H1 (cell line): ENCODE data around the gene TEX101. TPM values are rescaled to one million over a fixed set of nuclear protein-coding genes. Genes with fewer than 3 reads are reported as not detected.

ENCODE experiments used
- CTCF ChIA-PET: fragments of 300-600 bp; sonication (Branson Sonifier 250); formaldehyde crosslinking; loops from one replicate; lab custom pipeline; 2021; ENCODE audit not compliant: partially characterized antibody; lab: Charles Lee
- POLR2A ChIA-PET: fragments of 300-600 bp; sonication (Branson Sonifier 250); formaldehyde crosslinking; loops from one replicate; lab custom pipeline; 2021; ENCODE audit warnings: inconsistent platforms; ENCODE audit not compliant: partially characterized antibody; lab: Charles Lee
- DNase-seq, 2 experiments: peaks; one replicate each; pipeline versions ENCODE4 v3.0.0 to v3.0.0-alpha.2; 2010 to 2022; ENCODE audit warnings: low spot score in 2 of 2, low read depth in 1 of 2, mixed read lengths in 1 of 2
- FAIRE-seq: peaks from 2 replicates; lab custom pipeline; 2011; peaks lifted over from hg19 to GRCh38; lab: Jason Lieb, UNC
- H2AFZ ChIP-seq: 2 replicates; pipeline ENCODE4 v1.8.1; 2012; ENCODE audit warnings: low read length, inconsistent platforms
- H2AK5ac ChIP-seq: 2 replicates; pipeline ENCODE4 v1.6.1; 2013; ENCODE audit warnings: low read depth, low read length
- H2BK120ac ChIP-seq: replicated peaks from 2 replicates; pipeline ENCODE3; 2013; ENCODE audit warnings: low read depth, low read length, inconsistent platforms
- H2BK12ac ChIP-seq: 2 replicates; pipeline ENCODE4 v1.6.1; 2013; ENCODE audit warnings: low read depth, low read length
- H2BK15ac ChIP-seq: 2 replicates; pipeline ENCODE4 v1.6.1; 2013; ENCODE audit warnings: low read length
- H2BK20ac ChIP-seq: 2 replicates; pipeline ENCODE4 v1.6.1; 2013; ENCODE audit warnings: low read length
- H2BK5ac ChIP-seq: 2 replicates; pipeline ENCODE4 v1.6.1; 2013; ENCODE audit warnings: low read depth, low read length
- H3K14ac ChIP-seq: 2 replicates; pipeline ENCODE4 v1.6.1; 2013; ENCODE audit warnings: inconsistent platforms; ENCODE audit not compliant: insufficient read length
- H3K18ac ChIP-seq: 2 replicates; pipeline ENCODE4 v1.6.1; 2013; ENCODE audit warnings: low read length; ENCODE audit errors: extremely low read depth
- H3K23ac ChIP-seq: 2 replicates; pipeline ENCODE4 v1.6.1; 2013; ENCODE audit warnings: inconsistent platforms; ENCODE audit not compliant: insufficient read length
- H3K23me2 ChIP-seq: 2 replicates; pipeline ENCODE4 v1.6.1; 2013; ENCODE audit warnings: low read depth, low read length
- H3K27ac ChIP-seq: 2 replicates; pipeline ENCODE4 v1.6.1; 2011; ENCODE audit warnings: low read depth, low read length, inconsistent platforms
- H3K27me3 ChIP-seq, 4 experiments: replicated peaks in 1 of 4; 1 replicate in 1 of 4; 2 replicates in 3 of 4; pipeline versions ENCODE4 v1.6.1 to v1.8.1; 2011 to 2013; ENCODE audit warnings: low read length in 3 of 4, mild to moderate bottlenecking in 3 of 4, inconsistent platforms in 2 of 4, mixed read lengths in 2 of 4, moderate library complexity in 1 of 4; ENCODE audit not compliant: control insufficient read depth in 3 of 4, insufficient read depth in 3 of 4; ENCODE audit errors: extremely low read depth in 1 of 4
- H3K36me3 ChIP-seq, 4 experiments: 2 replicates each; pipeline versions ENCODE4 v1.6.1 to v1.8.1; 2011 to 2013; ENCODE audit warnings: mild to moderate bottlenecking in 4 of 4, low read length in 3 of 4, moderate library complexity in 2 of 4, control low read depth in 1 of 4, inconsistent platforms in 1 of 4; ENCODE audit not compliant: insufficient read depth in 4 of 4, control insufficient read depth in 2 of 4
- H3K4ac ChIP-seq: replicated peaks from 2 replicates; pipeline ENCODE3; 2013; ENCODE audit warnings: low read length, low read depth, mixed read lengths, inconsistent platforms; ENCODE audit not compliant: insufficient read length
- H3K4me1 ChIP-seq, 4 experiments: replicated peaks in 1 of 4; 1 replicate in 1 of 4; 2 replicates in 3 of 4; pipeline versions ENCODE4 v1.6.1 to v1.8.1; 2011 to 2013; ENCODE audit warnings: low read length in 3 of 4, inconsistent platforms in 2 of 4, mixed read lengths in 1 of 4; ENCODE audit not compliant: insufficient read depth in 4 of 4, control insufficient read depth in 3 of 4
- H3K4me2 ChIP-seq, 2 experiments: 2 replicates each; pipeline versions ENCODE4 v1.6.1 to v1.8.1; 2011 to 2013; ENCODE audit warnings: low read depth in 2 of 2, low read length in 2 of 2, control low read depth in 1 of 2, inconsistent platforms in 1 of 2, mild to moderate bottlenecking in 1 of 2; ENCODE audit not compliant: insufficient read depth in 1 of 2
- H3K4me3 ChIP-seq, 4 experiments: fragments of 200-600, 300-600 bp in 1 of 4; sonication (generic), shearing (Covaris generic), sonication (Bioruptor Twin) in 1 of 4; 2 replicates each; pipeline versions ENCODE4 v1.5.1 to v1.8.1; 2011 to 2016; ENCODE audit warnings: low read length in 4 of 4, low read depth in 3 of 4, control low read depth in 2 of 4, inconsistent platforms in 2 of 4, mild to moderate bottlenecking in 2 of 4, mixed read lengths in 1 of 4, moderate library complexity in 1 of 4; ENCODE audit not compliant: insufficient read depth in 2 of 4; ENCODE audit errors: extremely low read depth in 1 of 4
- H3K56ac ChIP-seq: replicated peaks from 2 replicates; pipeline ENCODE3; 2013; ENCODE audit warnings: low read depth, mild to moderate bottlenecking, mixed read lengths, low read length, inconsistent platforms; ENCODE audit not compliant: insufficient read length
- H3K79me1 ChIP-seq: 2 replicates; pipeline ENCODE4 v1.6.1; 2013; ENCODE audit warnings: low read depth, low read length, control low read depth
- H3K79me2 ChIP-seq, 2 experiments: 2 replicates each; pipeline versions ENCODE4 v1.6.1 to v1.8.1; 2012 to 2013; ENCODE audit warnings: low read length in 2 of 2, mild to moderate bottlenecking in 2 of 2, inconsistent platforms in 1 of 2; ENCODE audit not compliant: insufficient read depth in 2 of 2, control insufficient read depth in 1 of 2
- H3K9ac ChIP-seq, 4 experiments: replicated peaks in 1 of 4; 1 replicate in 1 of 4; 2 replicates in 3 of 4; pipeline versions ENCODE4 v1.6.1 to v1.8.1; 2011 to 2013; ENCODE audit warnings: low read depth in 3 of 4, low read length in 3 of 4, control low read depth in 2 of 4, mild to moderate bottlenecking in 2 of 4, moderate library complexity in 2 of 4, inconsistent platforms in 1 of 4; ENCODE audit errors: extremely low read depth in 1 of 4
- H3K9me3 ChIP-seq, 2 experiments: 2 replicates each; pipeline versions ENCODE4 v1.6.1 to v1.8.1; 2012 to 2013; ENCODE audit warnings: mild to moderate bottlenecking in 2 of 2, moderate library complexity in 2 of 2, control low read depth in 1 of 2, inconsistent platforms in 1 of 2, low read depth in 1 of 2, low read length in 1 of 2, mixed read lengths in 1 of 2; ENCODE audit not compliant: insufficient read depth in 2 of 2
- H4K20me1 ChIP-seq, 2 experiments: replicated peaks in 1 of 2; 2 replicates each; pipeline versions ENCODE3 to v1.8.1; 2011 to 2013; ENCODE audit warnings: inconsistent platforms in 2 of 2, low read length in 2 of 2, mild to moderate bottlenecking in 1 of 2; ENCODE audit not compliant: insufficient read depth in 2 of 2, control insufficient read depth in 1 of 2
- H4K5ac ChIP-seq: 2 replicates; pipeline ENCODE4 v1.6.1; 2013; ENCODE audit warnings: low read length, low read depth, mixed read lengths, inconsistent platforms; ENCODE audit not compliant: insufficient read length
- H4K8ac ChIP-seq: 2 replicates; pipeline ENCODE4 v1.8.0; 2013; ENCODE audit warnings: mild to moderate bottlenecking, moderate library complexity, low read length, inconsistent platforms; ENCODE audit not compliant: insufficient read depth; ENCODE audit errors: extremely low read depth
- H4K91ac ChIP-seq: replicated peaks from 2 replicates; pipeline ENCODE3; 2013; ENCODE audit warnings: low read length, mixed read lengths, inconsistent platforms; ENCODE audit not compliant: insufficient read length
- BACH1 ChIP-seq: IDR thresholded peaks from 2 replicates; pipeline ENCODE4 v1.6.1; 2012; ENCODE audit warnings: low read length, improper control_type of control experiment
- CBX5 ChIP-seq: fragments of 300-800, 300-1000 bp; sonication (generic); IDR thresholded peaks from 2 replicates; pipeline ENCODE4 v1.7.1; 2016; ENCODE audit warnings: antibody characterized with exemption, low read length, low read depth
- CTBP2 ChIP-seq: IDR thresholded peaks from 2 replicates; pipeline ENCODE4 v1.7.0; 2011; ENCODE audit warnings: borderline replicate concordance, mild to moderate bottlenecking, moderate library complexity, mixed read lengths, low read length; ENCODE audit not compliant: insufficient read depth, insufficient read length
- JUN ChIP-seq: IDR thresholded peaks from 2 replicates; pipeline ENCODE4 v1.6.1; 2011; ENCODE audit warnings: low read depth, mild to moderate bottlenecking, improper control_type of control experiment, low read length
- KDM5A ChIP-seq: fragments of 200-600 bp; IDR thresholded peaks from 2 replicates; pipeline ENCODE4 v1.7.1; 2012; ENCODE audit warnings: mild to moderate bottlenecking, low read length, inconsistent platforms, mixed read lengths
- NANOG ChIP-seq: IDR thresholded peaks from 2 replicates; pipeline ENCODE4 v1.6.1; 2011; ENCODE audit warnings: low read length, low read depth, mild to moderate bottlenecking, inconsistent platforms; ENCODE audit not compliant: insufficient read depth, poor library complexity, severe bottlenecking
- POU5F1 ChIP-seq: IDR thresholded peaks from 2 replicates; pipeline ENCODE4 v1.6.1; 2011; ENCODE audit warnings: low read depth, mild to moderate bottlenecking, low read length, moderate library complexity
- RAD21 ChIP-seq, 2 experiments: IDR thresholded peaks in 1 of 2; conservative IDR thresholded peaks in 1 of 2; 2 replicates each; pipeline ENCODE4 v1.6.1; 2011; ENCODE audit warnings: low read depth in 2 of 2, low read length in 2 of 2, improper control_type of control experiment in 1 of 2, inconsistent platforms in 1 of 2, mild to moderate bottlenecking in 1 of 2, moderate library complexity in 1 of 2
- RNF2 ChIP-seq: fragments of 200-900, 300-1000 bp; sonication (generic); IDR thresholded peaks from 2 replicates; pipeline ENCODE4 v1.7.1; 2016; ENCODE audit warnings: borderline replicate concordance, low read depth, mild to moderate bottlenecking, antibody characterized with exemption, low read length; ENCODE audit not compliant: poor library complexity, severe bottlenecking; ENCODE audit errors: missing control alignments
- SP1 ChIP-seq: IDR thresholded peaks from 2 replicates; pipeline ENCODE4 v1.6.1; 2011; ENCODE audit warnings: low read depth, low read length
- YY1 ChIP-seq: IDR thresholded peaks from 2 replicates; pipeline ENCODE4 v1.6.1; 2011; ENCODE audit warnings: low read depth, mild to moderate bottlenecking, low read length
- WGBS, 2 experiments: shearing (Covaris generic) in 1 of 2; methylation state at CpG; one replicate each; pipeline versions ENCODE4 v1.1.6 to v1.1.7; 2013 to 2015; ENCODE audit warnings: low lambda C conversion rate in 2 of 2, mixed read lengths in 2 of 2, inconsistent platforms in 1 of 2, low coverage in 1 of 2, missing lambda C conversion rate in 1 of 2; ENCODE audit not compliant: insufficient replicate concordance in 2 of 2, insufficient coverage in 1 of 2, insufficient read length in 1 of 2; ENCODE audit errors: extremely low coverage in 1 of 2, missing lambda C conversion rate in 1 of 2; 5-methylcytosine and 5-hydroxymethylcytosine counted together
- polyA plus RNA-seq, 7 experiments: library from polyadenylated mRNA; depleted of rRNA in 3 of 7; stranded (reverse) in 5 of 7; unstranded in 2 of 7; fragments of >200 nt in 5 of 7; fragments of 200-250 nt in 2 of 7; gene quantifications; 1 replicate in 5 of 7; 2 replicates in 1 of 7; 4 replicates in 1 of 7; pipeline versions ENCODE4 v1.2.1 to v1.2.3, GENCODE V29; 2011 to 2013; ENCODE audit warnings: missing spikeins in 2 of 7, mixed read lengths in 2 of 7
- total RNA-seq: library from RNA; stranded (reverse); fragmentation: NEBNext Ultra II Directional; extraction: Animal tissue kit (Norgen Biotek cat#: 25700); gene quantifications from 2 replicates; pipeline ENCODE4 v1.2.1, GENCODE V29; 2021

TEX101 gene
- total and polyA plus RNA-seq, 2 of the 8 experiments (the other 6 are each of a cell fraction or from before 2014, with no cell fraction given): 0.12 TPM; not detected in 1

GRCh38 chr19:43425567-43426392 is 11.1 kb downstream of the TEX101 start:
- no peaks in the 10 kb centered on the region for H3K9me3 ChIP-seq
- no peak overlapping the region for H4K8ac ChIP-seq
- no peak overlapping the region for H2BK120ac ChIP-seq
- no peak overlapping the region for H2AK5ac ChIP-seq
- H3K23ac ChIP-seq: no peak overlapping the region
- H3K79me1 ChIP-seq: no peaks in the 10 kb centered on the region
- no peak overlapping the region for H4K91ac ChIP-seq
- no peaks in the 10 kb centered on the region for H3K36me3 ChIP-seq
- H2AFZ ChIP-seq: 0 out of 2 replicates have a peak overlapping the region, but pooled peaks have one; percentile 38
- no peak overlapping the region for H3K27ac ChIP-seq
- H3K4me2 ChIP-seq: 0 out of 4 replicates have a peak overlapping the region, but pooled peaks of 1 of the 2 experiments have one; percentile 13
- H4K5ac ChIP-seq: no peak overlapping the region
- DNase-seq (no peak), FAIRE-seq (peak; percentile 52)
- H4K20me1 ChIP-seq: no peaks in the 10 kb centered on the region
- H2BK12ac ChIP-seq: no peak overlapping the region
- no peak overlapping the region for H3K14ac ChIP-seq
- no peak overlapping the region for H2BK20ac ChIP-seq
- no peak overlapping the region for H3K56ac ChIP-seq
- peaks cover 0 to 1% (median 0%) of the 10 kb centered on the region in 4 experiments; a peak in 2 of 7 replicates for H3K4me1 ChIP-seq
- H2BK15ac ChIP-seq: no peak overlapping the region
- H3K23me2 ChIP-seq: no peaks in the 10 kb centered on the region
- no peak overlapping the region for H3K4ac ChIP-seq
- H3K4me3 ChIP-seq: no peak overlapping the region
- POLR2A ChIA-PET: interaction anchor here (0.7 kb wide), 1 partner anchor 78 kb away, joined by 3 read pairs; no protein-coding TSS in a partner anchor
- CTCF ChIA-PET: interaction anchor here (0.6 to 3.4 kb wide), 18 partner anchors 9 to 1686 kb away, joined by 3 to 12 read pairs (median 4); no protein-coding TSS in a partner anchor
- H3K27me3 ChIP-seq: no peaks in the 10 kb centered on the region
- no peak overlapping the region for H3K18ac ChIP-seq
- no peaks in the 10 kb centered on the region for H3K79me2 ChIP-seq
- WGBS, 2 experiments: 49% methylated on average over 7 of the region's 8 CpGs; no CpG with 5 or more reads in 1 of the 2 experiments
- H2BK5ac ChIP-seq: no peak overlapping the region
- H3K9ac ChIP-seq: no peak overlapping the region
- TF ChIP-seq SP1: no peak
- TF ChIP-seq JUN: no peak
- TF ChIP-seq BACH1: no peak
- TF ChIP-seq RNF2: no peak
- TF ChIP-seq CTBP2: no peak
- TF ChIP-seq NANOG: no peak
- no peak for TF ChIP-seq KDM5A
- TF ChIP-seq POU5F1: no peak
- TF ChIP-seq YY1: 0 out of 2 replicates have a peak, but pooled peaks have one; percentile 29
- TF ChIP-seq CBX5: no peak
- TF ChIP-seq RAD21 (IDR thresholded peaks at IDR 0.05 in 1 of 2, conservative IDR thresholded peaks at IDR 0.05 in 1 of 2; ENCODE audit: low read depth in 2 of 2, low read length in 2 of 2): peak; percentile 66 to 70
